8988T (cell line): Measurements from ENCODE around the gene PNMA6A.
"Not testable (repeated sequence)": the region's sequence is repeated elsewhere in the genome, so short reads cannot be mapped to it uniquely, and the experiment has no call there.

Experiments
- DNase-seq: peaks from one replicate; pipeline ENCODE4 v3.0.0; 2011

The PNMA6A gene

DNA sequence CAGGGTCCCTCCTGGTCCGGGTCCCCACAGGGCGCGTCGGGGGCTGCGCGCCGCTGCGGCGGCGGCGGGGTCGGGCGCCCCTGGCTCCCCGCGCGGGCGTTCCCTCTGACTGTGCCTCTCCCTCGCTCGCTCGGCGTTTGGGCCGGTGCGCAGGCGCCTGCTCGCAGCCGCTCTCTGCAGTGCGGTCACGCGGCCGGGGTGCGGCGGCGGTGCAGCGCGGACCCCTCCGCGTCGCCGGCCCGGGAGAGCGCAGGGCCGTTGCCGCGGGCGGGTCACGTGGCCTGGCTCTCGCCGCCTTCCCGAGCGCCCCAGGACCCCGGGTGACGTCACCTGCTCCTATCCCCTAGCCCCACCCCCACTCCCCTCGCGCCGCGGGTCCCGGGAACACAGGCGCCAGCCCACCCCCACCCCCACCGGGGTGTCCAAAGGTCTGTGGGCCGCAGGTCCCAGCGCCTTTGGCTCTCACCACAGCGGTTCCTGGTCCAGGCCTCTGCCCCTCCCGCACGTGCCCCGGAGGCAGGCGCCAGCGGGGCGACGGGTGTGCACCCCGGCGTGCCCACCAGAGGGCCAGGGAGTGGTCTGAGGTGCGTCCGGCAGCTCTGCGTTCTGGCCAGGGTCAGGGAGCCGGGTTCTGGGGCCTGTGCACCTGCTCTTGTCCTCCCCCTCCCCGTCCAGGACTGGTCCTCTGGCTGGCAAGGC is 5.3 kb downstream of the PNMA6A start:
- not testable (repeated sequence) for DNase-seq

DNA sequence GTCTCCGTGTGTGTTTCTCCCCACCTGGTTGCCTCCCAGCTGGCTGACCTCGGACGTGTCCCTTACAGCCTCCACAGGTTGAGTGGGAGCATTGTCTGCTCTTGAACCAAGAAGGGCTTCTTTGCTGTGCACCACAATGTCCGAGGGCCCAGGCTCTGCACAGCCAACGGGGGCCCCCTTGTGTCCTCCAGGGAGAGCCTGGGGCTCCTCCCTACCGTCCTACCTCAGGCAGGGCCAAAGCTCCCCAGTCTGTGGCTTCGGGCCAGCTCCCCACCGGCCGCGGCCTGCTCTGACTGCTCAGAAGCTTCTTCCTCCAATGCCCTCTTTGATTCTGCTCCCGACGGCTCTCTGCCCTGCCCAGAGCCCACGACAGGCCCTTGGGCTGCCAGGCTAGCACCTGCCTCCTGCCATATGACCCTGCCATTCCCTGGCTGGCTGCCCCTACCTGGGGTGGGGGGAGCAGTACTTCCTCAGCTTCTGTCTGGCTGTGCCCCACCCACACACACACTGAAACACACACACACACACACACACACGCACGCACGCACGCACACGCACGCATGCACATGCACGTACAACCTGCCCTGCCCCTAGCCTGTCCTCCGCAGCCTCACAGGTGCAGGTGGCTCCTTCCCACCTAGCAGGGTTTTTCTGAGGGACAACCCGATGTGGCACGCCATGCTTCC is 11.1 kb downstream of the PNMA6A start:
- not testable (repeated sequence) for DNase-seq

DNA sequence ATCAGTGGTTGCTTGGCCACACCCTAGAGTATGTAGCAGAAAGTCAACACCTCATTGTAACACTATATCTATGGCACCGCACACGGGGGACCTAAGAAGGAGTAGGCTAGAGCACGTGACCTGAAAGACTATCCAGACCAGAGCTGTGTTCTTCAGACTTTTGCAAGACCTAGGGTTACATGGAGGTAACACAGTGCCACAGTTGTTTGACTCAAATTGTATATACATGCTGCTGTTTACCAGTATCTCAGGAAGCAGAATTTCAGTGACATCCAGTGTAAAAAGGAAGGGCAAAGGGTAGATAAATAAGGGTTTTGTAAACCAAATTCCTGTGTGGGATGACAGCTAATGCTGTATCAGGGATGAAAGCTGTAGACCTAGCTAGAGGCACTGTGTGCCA is 30.2 kb downstream of the PNMA6A start:
- no peak for DNase-seq

DNA sequence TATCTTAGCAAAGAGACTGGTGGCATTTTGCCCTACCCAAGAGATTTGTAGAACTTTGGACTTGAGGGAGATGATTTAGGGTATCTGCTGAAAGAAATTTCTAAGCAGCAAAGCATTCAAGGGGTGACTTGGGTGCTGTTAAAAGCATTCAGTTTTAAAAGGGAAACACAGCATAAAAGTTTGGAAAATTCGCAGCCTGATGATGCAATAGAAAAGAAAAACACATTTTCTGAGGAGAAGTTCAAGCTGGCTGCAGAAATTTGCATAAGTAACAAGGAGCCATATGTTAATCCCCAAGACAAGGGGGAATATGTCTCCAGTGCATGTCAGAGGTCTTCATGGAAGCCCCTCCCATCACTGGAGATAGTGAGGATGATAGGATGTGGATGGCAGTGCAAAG is 32.7 kb downstream of the PNMA6A start:
- DNase-seq = not testable (repeated sequence)

DNA sequence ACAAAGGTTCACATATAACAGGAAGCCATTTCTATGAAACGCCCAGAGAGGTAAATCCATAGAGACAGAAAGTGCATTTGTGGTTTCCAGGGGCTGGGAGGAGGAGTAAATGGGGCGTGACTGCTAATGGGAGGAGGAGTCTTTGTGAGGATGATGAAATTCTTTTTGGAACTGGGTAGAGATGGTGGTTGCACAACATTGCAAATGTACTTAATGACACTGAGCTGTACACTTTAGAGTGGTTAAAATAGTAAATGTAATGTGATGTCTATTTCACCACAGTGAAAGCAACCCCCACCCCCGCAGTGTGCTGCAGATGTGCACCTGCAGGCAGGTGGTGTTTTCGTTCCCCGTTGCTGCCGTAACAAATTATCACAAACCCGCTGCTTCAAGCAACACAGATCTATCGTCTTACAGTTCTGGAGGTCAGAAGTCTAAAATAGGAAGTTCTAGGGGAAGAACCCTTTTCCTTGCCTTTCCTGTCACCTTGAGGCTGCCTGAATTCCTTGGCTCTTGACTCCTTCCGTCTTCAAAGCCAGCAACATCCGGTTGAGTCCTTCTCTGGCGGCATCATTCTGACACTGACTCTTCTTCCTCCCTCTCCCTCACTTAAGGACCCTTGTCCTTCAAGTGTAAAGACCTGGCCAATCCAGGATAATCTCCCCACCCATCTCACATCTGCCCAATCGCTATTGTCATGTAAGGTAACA is 34.0 kb downstream of the PNMA6A start:
- not testable (repeated sequence) for DNase-seq

DNA sequence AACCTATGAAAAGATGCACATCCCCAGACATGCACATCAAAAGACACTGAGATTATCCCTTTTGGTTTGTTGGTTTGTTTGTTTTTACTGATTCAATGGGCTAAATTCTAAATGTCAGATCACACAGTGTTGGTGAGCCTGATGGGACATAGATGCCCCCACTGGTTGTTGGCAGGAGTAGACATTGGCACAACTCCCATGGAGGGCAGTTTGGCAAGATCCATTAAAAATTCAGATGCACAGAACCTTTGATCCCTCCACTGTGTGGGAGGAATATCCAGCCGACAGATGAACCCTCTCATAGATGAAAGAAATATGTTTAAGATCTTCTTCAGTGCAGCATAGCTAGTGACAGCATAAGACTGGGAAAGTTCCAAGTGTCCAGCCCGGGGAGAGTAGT is 38.5 kb downstream of the PNMA6A start:
- not testable (repeated sequence) for DNase-seq

DNA sequence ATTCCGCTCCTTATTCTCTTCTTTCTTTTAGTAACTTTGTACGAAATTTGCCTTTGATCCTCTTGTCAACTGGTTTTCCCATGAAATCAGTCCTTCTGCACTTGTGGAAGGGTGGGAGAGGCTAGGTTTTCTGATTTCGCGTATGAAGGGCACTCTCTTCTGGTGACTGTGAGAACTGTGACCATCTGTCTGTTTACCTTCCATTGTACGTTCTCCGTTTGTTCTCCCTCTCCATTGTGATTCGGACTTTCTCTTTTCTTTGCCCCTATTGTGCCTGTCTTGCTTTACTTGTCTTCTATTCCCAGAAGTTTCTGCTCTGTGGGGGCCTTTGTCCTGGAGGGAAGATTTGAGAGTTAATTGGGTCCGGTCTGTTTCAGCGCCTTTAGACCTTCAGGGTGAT is 41.6 kb downstream of the PNMA6A start:
- DNase-seq = not testable (repeated sequence)

DNA sequence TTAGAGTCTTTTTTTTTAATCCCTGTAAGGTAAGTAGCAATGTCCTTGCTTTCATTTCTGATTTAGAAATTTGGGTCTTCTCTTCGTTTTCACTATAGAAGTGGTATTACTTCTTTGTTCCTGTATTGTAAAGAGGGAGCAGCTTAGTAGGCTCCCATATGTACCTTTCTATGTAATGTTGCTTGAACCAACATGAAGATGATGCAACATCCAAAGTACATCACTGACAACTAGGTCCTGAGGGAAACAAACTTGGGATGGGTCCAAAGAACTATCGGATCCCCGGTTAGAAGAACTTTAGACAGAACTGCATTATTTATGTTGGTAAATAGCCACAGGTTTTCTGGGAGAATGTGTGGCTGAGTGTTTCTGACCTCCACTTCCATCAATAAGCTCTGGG is 45.5 kb downstream of the PNMA6A start:
- not testable (repeated sequence) for DNase-seq

DNA sequence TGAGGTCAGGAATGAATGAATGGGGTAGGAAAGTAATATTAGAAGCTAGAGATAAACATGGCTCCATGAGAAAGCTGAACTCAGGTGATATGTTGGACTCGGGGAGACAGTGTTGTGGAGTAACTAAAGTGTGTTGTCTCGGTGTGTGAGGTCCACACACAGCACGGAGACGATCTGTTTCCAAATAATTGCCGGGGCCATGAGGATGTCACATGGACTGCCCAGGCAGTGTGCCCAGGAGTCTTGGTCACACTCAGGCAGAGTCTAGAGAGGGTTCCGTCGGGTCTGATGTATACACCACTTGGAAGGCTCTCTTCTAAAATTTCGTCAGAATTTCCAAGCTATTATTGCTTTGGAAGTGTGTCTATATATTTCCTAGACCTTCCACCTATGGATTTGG is 48.0 kb downstream of the PNMA6A start:
- not testable (repeated sequence) for DNase-seq

DNA sequence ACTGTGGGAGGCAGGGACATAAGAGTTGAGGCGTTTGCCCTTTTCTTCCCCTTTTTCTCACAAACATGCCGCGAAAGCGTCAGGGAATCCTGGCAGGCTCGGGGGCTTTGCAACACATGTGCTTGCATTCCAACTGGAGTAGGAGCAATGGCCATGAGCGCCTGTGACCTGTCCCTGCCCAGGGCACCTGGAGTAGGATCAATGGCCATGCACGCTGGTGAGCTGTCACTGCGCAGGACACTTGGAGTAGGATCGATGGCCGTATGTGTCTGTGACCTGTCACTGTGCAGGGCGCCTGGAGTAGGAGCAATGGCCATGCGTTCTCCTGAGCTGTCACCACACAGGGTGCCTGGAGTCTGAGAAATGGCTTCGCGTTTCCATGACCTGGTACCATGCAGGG is 51.2 kb downstream of the PNMA6A start:
- not testable (repeated sequence) for DNase-seq
